NAMALWA (cell line): Measurements from ENCODE around the gene FBXO33.
"Not testable (repeated sequence)": the region's sequence is repeated elsewhere in the genome, so short reads cannot be mapped to it uniquely, and the experiment has no call there.

Experiments used
- DNase-seq: peaks from one replicate; pipeline ENCODE4 v3.0.0-alpha.2; 2015; ENCODE audit warnings: low spot score

Gene FBXO33

DNA sequence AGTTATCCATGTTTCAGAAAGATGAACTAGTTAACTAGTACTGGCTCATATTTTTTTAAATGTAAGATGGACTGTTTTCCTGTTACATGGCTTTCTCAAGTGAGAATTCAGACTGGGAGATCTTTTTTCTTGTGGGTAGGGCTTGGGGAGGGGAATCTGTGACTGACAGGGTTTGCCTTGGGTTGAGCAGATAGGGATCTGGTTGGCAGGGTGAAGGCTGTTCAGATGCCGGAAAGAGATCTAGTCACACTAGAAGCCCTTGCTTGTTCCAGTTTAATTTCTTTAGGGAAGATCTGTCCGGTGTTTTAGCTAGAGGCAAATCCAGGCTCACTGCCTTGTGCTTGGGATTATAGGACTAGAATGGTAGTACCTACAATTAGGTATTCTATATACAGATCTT is 63.2 kb downstream of the FBXO33 start:
- DNase-seq = no peak

DNA sequence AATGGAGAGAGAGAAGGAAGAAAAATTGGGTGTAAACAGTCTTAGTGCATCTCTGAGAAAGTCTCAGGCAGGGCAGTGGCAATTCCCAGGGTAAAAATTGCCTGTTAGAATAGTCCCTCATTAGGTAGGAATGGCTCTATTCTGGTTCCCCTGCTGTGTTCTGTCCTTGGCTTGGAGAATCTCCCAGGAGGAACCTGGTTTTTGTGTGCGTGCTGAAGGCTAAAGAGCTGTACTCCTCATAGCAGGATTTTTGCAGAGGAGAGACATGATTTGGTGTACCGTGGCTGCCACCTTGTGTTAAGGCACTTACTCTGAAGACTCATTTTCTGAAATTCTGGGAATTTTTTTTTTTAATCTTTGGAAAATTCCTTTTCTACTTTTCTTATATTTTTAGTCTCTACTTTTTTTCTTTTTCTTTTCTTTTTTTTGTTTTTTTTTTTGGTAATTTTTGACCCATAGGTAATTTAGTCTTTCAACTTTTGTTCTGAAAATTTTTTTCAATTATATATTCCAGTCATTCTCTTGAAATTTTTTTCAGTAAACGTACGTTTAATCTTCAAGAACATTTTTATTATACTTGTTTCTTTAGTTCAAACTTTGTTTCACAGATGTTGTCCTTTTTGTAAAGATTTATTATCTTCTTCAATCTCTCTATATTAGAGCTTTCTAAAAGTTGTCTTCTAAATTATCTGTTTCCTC is 63.8 kb downstream of the FBXO33 start:
- peak; percentile 32 for DNase-seq

DNA sequence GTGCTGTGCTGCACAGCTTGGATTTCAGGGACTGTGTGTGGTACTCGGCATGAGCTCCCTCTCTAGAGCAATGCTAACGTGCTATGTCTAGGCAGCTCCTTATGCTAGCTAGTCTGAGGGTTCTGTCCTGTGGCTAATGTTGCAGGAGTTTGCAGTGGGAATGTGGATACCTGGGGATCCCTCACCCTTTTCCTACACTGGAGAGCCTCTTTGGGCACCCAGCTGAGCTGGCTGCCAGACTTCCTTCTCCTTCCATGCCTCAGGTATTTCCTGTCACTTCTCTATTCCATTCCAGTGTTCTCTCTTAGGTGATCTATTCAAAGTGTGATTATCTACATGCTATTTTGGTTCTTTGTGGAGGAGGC is 64.9 kb downstream of the FBXO33 start:
- no peak for DNase-seq

DNA sequence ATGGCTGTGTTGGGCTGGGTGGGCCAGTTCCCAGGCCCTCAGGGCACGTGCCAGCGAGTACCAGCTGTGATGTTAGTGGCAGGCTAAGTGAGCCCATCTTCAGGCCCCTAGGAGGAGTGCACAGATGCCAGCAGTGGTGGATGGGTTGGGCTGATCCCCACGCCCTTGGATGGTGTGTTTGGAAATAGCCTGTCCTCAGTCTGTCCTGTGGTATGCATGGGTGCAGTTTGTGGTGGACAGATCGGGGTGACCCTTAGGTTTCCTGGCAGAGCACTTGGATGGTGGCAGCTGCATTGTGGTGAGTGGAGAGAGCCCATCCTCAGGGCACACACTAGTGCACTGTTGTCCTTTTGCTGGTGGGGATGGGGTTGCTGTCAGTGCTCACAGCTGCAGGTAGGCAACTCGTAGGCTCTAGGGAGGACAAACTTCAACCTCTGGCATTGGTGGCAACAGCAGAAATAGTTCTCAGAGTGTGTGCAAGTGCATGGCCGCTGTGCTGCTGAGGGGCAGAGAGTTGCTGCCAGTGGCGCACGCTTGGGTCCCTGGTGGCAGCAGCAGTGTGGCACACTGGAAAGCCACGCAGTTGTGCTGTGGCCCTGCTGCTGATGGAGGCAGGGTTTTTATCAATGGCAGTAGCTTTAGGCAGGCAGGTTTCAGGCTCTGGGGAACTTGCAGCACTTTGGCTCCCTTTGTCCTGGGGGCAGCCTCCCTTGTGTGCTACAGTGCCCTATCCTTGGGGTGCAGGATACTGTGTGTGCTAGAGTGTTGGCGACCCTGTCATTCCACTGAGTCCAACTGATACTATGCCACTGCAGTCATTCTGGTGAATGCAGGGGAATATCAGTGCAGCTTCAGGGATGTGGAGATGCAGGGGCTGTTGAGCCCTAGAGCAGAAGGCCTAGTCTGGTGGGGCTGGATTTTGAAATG is 65.5 kb downstream of the FBXO33 start:
- no peak for DNase-seq

DNA sequence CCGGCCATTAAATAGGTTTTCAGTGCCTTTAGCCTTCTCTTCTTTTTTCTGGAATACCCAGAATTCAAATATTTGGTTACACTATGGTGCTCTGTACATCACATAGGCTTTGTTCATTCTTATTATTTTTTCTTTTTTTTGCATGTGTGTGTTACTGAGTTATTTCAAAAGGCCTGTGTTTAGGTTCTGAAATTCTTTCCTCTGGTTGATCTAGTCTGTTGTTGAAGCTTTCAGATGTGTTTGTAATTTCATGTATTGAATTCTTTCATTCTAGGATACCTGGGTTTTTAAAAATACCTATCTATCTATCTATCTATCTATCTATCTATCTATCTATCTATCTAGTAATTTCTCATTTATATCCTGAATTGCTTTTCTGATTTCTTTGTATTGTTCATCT is 66.9 kb downstream of the FBXO33 start:
- DNase-seq = no peak

DNA sequence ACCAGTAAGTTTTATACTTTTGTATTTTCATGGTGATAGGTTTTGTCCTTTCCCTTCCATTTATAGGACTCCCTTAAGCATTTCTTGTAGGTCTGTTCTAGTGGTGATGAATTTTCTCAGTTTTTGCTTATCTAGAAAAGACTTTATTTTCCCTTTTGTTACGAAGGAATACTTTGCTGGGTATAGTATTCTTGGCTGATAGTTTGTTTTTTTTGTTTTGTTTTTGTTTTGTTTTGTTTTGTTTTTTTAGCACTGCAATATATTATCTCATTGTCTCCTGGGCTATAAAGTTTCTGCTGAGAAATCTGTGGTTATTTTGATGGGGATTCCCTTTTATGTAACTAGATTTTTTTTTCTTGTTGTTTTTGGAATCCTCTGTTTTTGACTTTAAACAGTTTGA is 67.7 kb downstream of the FBXO33 start:
- no peak for DNase-seq

DNA sequence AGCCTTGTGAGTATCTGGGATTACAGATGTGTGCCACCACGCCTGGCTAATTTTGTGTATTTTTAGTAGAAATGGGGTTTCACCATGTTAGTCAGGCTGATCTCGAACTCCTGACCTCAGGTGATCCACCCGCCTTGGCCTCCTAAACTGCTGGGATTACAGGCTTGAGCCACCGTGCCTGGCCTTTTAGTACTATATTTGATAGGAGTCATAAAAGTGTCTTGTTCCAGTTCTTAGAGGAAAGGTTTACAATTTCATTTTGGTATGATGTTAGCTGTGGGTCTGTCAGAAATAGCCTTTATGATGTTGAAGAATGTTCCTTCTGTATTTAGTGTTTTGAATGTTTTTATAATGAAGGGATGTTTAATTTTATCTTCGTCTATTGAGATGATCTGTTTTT is 70.7 kb downstream of the FBXO33 start:
- not testable (repeated sequence) for DNase-seq

DNA sequence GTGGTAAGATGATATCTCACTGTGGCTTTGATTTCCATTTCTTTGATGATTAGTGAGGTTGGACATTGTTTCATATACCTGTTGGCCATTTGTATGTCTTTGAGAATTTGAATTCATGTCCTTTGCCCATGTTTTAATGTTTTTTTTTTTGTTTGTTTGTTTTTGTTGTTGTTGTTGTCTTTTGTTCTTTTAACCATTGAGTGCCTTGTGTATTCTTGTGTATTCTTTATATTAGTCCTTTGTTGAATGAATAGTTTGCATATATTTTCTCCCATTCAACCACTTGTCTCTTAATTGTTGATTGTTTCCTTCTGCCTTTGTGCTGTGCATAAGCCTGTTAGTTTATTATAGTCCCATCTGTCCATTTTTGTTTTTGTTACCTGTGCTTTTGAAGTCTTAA is 71.9 kb downstream of the FBXO33 start:
- DNase-seq = no peak

DNA sequence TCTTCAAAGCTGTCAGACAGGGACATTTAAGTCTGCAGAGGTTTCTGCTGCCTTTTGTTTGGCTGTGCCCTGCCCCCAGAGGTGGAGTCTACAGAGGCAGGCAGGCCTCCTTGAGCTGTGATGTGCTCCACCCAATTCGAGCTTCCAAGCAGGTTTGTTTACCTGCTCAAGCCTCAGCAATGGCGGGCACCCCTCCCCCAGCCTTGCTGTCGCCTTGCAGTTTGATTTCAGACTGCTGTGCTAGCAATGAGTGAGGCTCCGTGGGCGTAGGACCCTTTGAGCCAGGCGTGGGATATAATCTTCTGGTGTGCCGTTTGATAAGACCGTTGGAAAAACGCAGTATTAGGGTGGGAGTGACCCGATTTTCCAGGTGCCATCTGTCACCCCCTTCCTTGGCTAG is 73.2 kb downstream of the FBXO33 start:
- not testable (repeated sequence) for DNase-seq

DNA sequence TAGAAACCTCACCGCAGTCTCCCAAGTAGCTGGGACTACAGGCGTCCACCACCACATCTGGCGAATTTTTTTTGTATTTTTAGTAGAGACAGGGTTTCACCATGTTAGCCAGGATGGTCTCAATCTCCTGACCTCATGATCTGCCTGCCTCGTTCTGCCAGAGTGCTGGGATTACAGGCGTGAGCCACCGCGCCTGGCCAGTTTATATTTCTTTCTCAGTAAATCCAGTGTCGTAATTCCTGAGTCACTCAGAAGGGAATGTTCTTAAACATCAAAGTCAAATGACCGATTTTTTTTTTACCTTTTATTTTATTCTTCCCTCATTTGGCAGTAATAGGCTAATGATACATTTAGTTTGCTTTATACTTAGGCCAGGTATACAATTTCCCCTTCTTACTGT is 80.5 kb downstream of the FBXO33 start:
- DNase-seq = no peak

DNA sequence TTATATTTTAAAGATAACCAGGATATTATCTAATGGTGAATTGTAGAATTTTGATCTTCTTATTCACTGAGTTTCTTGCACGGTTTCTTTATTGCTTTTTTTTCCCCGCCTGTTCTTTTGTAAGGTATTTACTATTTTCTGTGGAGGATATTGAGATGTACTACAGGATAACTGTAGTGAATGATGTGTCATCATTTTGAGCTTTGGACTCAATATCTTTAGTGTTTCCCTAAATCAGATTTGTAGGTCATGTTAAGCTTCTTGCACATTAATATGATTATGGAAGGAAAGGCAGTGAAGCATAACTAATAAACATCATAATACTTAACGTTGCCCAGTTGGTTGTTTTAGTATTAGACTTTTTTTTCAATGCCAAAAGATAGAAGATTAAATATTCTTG is 81.4 kb downstream of the FBXO33 start:
- no peak for DNase-seq
